Activated CD4-positive, alpha-beta T cell treated with anti-CD3 and anti-CD28 coated beads for 1 hour (primary cell): Measurements from ENCODE around the gene ABR.

ENCODE experiments used
- DNase-seq: peaks from one replicate; pipeline ENCODE4 v3.0.0-alpha.2; 2020

The ABR gene

GRCh38 chr17:1179818-1180742 lies at the start of gene ABR:
TSS of gene ABR (minus strand) at chr17:1179981. CDS start at chr17:1179727, 254 bp downstream.
- peak; percentile 47 for DNase-seq

GRCh38 chr17:1229349-1229899 lies 49.6 kb upstream of the ABR start:
- DNase-seq: no peak

- no peak for DNase-seq
Observed at GRCh38 chr17:1228781-1229348, 49.1 kb upstream of the ABR start.

DNA sequence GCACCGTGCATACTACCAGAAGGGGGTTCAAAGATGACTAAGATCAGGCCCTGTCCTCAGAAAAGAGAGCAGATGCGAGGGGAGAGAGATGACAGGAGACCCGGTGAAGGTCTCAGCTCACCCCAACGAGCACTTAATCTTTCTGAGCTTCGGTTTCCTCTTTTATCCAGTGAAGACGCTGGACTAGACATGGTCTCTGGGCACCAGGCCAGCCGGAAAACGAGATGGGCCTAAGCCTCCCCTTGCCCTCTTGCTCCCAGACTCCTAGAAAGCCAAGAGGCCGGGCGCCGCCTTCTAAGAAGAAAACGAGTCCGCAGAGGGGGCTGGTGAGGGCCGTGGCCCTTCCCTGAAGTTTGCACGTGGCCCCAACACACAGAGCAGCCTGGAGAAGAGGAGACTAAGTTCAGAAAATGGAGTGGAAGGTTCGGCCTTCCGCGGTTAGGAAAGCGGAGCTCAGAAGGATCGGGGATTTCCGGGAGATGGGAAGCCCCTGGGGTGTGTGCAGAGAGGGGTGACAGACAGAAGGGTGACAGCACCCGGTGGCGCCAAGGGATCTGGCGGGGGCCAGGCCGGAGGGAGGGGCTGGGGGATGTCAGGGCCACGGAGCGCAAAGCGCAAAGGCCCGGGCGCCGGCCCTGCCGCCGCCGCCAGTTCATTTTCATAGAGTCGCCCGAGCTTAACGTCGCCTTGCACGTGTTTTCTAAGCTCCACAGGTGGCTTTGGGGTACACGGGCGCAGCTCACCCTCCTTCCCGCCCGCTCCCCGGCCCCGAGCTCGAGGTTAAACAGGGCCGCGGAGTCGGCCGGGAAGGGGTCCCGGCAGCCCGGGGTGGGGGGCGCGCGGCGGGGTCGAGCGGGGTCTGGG lies 48.4 kb upstream of the ABR start:
- no peak for DNase-seq

DNA sequence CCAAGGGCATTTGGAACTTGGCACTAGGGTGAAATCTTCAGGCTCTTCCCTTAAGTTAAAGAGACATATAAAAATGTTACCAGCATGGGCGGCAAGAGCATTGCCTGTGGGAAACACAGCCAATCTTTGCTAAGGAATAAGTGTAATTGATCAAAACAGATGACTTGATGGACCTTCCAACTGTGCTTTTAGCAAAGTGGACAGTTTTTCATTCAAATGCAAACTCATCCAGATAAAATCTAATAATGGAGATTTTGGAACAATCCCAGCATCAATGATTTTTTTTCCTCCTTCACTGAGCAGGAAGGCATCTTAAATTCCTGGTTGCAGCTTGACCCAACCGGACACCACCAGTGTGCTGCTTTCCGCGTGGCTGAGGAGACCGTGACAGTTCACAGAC lies 47.6 kb upstream of the ABR start:
- DNase-seq: no peak

- no peak for DNase-seq
Observed at GRCh38 chr17:1226308-1226707, 46.5 kb upstream of the ABR start.

- DNase-seq: no peak
Observed at GRCh38 chr17:1224330-1224729, 44.5 kb upstream of the ABR start.

GRCh38 chr17:1223662-1224061 lies 43.9 kb upstream of the ABR start:
- DNase-seq: no peak

- DNase-seq: no peak
Observed at GRCh38 chr17:1222321-1222720, 42.5 kb upstream of the ABR start.

- DNase-seq: no peak
Observed at GRCh38 chr17:1221209-1221608, 41.4 kb upstream of the ABR start.

- no peak for DNase-seq
Observed at GRCh38 chr17:1220346-1220745, 40.6 kb upstream of the ABR start.

DNA sequence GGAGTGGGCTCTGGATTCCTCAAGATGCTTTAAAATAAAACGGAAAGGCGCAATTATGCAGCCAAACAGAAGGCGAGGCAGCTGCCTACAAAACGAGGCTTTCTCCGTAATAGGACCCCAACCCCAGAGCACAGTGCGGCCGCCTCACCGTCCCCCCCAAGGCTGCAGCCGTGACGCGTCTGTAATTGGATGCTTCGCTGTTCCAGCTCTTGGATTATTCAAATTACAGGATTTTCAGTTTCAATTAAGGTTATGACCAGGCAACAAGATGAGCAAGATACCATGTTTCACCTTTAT lies 37.3 kb upstream of the ABR start:
- no peak for DNase-seq

DNA sequence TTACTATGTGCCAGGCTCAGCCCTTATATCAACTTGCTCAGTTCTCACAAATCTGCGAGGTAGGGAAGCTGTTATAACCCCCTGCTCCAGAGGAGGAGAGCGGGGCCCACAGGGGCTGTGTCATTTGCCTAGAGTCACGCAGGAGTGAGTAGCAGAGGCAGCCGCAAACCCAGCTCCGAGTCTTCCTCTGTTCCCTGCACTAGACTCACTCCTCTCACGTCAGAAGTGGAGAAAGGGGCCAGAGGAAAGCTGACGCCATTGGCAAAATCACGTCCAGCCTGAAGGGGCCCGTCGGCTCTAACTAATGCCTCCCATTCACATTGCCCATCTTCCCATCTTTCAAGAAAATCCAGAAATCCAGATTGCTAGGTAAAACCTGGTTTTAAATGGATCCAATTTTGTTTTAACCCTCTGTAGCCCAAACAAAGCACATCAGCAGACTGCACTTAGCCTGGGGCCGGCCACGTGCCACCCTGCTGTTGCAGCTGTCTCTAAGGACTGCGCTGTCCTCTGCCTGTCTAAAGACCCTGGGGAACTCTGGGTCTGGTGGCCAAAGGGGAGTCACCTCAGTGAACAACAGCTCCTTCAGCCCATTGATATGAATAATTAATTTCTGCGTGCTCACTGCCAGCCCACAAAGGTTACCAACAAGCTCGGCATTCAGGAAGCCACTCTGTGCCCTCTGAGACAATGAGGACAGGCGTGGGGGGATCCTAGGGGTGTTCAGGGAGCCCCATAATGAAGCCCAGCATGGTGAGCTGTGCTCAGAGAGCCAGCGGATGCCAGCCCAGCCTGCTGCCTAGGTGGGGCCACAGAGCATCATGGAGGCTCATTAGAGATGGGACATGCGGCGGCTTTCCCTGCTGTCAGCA lies 36.7 kb upstream of the ABR start:
- DNase-seq: no peak

DNA sequence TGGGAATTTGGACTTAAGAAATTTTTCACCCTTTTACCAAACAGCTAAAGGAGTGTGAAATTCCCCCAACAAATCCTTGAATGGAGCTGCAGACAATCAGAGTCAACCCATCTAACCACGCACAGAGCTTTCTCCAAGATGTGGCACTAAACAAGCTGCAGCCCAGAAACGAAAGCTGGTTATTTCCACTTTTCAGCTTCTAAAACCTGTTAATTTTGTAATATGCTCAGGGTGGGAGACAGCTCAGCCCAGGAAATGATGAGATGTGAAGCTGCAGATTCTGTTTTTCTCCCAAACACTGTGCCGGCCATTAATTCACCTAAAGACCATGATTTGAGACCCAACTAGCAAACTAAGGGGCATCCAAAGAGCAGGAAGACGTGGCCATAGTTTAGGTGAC lies 33.2 kb upstream of the ABR start:
- no peak for DNase-seq

GRCh38 chr17:1211287-1211686 lies 31.5 kb upstream of the ABR start:
- no peak for DNase-seq

DNA sequence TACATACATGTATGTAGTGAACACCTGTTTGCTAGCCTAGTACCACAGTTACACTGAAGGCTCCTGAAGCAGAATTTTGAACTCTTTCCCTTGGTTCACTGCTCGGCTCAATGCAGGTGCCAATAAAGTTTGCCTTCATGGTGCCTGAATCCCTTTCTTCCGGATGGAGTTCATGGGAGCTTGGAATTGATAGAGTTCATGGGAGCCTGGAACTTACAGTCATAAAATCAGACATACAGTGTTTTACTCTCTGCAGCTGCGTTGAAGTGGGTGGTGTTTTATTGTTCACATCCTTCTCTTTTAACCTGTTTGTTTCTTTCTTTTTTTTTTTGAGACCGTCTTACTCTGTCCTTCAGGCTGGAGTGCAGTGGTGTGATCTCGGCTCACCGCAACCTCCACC lies 29.2 kb upstream of the ABR start:
- no peak for DNase-seq

GRCh38 chr17:1206026-1206777 lies 26.4 kb upstream of the ABR start:
- DNase-seq: no peak

- no peak for DNase-seq
Observed at GRCh38 chr17:1203967-1204291, 24.1 kb upstream of the ABR start.

DNA sequence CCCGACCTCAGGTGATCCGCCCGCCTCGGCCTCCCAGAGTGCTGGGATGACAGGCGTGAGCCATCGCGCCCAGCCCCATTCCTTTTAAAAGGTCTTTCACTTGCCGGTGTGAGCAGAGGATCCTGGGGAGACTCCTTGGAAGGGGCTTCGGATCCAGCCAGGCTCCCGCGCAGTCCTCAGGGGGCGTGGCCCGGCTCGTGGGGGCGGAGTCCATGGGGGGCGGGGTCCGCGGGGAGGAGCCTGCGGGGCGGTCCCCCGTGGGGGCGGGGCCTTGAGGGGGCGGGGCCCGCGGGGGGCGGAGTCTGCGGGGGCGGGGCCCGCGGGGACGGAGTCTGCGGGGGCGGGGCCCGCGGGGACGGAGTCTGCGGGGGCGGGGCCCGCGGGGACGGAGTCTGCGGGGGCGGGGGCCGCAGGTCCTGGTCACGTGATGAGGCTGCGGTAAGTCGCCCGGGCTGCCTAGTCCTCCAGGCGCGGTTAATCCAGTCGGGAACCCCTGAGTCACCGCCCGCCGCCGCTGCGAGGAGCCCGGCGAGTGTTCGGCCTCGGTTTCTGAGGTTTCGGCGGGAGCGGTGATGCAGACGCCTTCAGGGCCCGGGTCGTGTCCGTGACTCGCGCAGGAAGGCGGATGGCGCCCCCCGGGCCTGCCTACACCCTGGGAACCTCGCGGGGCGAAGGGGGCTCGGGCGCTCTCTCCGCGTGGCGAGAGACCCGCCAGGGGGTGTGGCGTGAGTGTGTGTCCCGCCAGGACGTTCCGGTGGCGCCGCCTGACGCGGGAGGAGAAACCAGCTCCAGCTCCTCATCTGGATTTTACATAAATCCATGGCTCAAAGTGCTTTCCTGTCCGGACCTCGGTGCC lies 23.6 kb upstream of the ABR start:
- peak; percentile 35 for DNase-seq

DNA sequence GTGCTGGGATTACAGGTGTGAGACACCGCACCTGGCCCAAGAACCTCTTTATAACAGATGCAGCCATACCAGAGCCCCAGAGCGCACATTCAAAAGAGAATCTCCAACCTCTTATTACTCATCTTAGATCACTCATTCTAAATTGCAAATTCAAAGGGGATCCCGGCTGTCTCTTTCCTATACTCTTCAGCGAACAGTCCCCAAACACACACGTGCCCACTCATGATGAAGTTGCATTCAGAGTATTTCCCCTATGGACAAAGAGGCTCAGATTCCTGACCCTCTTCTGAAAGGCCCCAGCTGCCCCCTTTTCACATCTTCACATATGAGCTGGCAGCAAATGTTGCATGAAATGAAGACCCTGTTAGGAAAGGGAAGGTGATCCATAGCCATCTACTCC lies 22.5 kb upstream of the ABR start:
- DNase-seq: no peak
